ENCODE measurements around the gene ASB16. TPM values are rescaled to one million over a fixed set of nuclear protein-coding genes. Genes with fewer than 3 reads are reported as not detected.

The ASB16 gene
- total RNA-seq, 2 donors from 2014 or later: 0.53 TPM; not detected in 1

DNA sequence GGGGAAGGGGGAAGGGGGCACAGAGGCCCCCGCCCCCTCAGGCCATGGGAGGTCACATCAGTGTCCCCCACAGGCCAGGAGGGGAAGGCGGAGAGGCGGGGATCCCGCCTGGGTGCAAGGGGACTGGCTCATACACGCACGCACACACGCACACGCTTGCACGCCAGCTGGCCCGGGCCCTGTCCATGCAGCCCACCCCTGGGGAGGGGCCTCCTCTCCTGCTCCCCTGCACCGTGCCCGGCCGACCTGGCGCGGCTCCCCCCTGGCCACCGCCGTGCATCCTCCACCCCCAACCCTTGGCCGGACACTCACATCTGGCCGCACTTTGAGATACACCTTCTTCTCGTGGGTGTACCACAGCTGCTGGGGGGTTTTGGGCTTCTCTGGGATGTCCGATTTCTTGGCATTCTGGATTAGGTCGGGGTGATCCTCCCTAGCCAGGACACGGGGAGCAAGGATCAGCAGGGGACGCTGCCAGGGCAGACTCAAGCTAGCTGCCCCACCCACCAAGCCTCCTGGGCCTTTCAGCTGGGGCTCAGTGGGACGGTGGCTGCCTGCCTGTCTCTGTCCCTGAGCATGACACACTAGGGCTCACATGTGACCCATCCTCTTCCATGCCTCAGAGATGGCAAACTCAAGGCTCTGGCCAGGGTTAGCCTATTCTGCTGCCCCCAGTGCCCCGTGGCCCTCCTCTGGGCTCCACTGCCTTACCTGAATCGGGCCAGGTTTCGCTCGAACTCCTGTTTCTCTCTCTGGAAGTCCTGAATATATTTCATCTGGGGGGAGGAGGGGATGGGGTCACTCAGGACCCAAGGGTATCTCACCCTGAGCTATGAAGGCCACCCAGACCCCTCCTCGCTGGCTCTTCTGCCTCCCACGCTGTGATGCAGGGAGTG lies 42.3 kb downstream of the ASB16 start:
- Mint-ChIP-seq H3K9me3 (no peaks in the 10 kb centered on the region), H3K36me3 (ENCODE audit: low read depth) (peaks cover 74% of the 10 kb centered on the region), H3K27me3 (ENCODE audit: insufficient read depth) (no peaks in the 10 kb centered on the region), H3K4me3 (no peak overlapping the region), H3K4me1 (peaks cover 2% of the 10 kb centered on the region), H3K27ac (no peak overlapping the region)
- no peak overlapping the region for H3K27ac ChIP-seq (ENCODE audit: low read depth, low read length)
- no peak overlapping the region for H3K9ac ChIP-seq (ENCODE audit: extremely low read depth, low read length, poor library complexity, severe bottlenecking)
- TF ChIP-seq, protein P1, sequence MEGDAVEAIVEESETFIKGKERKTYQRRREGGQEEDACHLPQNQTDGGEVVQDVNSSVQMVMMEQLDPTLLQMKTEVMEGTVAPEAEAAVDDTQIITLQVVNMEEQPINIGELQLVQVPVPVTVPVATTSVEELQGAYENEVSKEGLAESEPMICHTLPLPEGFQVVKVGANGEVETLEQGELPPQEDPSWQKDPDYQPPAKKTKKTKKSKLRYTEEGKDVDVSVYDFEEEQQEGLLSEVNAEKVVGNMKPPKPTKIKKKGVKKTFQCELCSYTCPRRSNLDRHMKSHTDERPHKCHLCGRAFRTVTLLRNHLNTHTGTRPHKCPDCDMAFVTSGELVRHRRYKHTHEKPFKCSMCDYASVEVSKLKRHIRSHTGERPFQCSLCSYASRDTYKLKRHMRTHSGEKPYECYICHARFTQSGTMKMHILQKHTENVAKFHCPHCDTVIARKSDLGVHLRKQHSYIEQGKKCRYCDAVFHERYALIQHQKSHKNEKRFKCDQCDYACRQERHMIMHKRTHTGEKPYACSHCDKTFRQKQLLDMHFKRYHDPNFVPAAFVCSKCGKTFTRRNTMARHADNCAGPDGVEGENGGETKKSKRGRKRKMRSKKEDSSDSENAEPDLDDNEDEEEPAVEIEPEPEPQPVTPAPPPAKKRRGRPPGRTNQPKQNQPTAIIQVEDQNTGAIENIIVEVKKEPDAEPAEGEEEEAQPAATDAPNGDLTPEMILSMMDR (conservative IDR thresholded peaks at IDR 0.05): no peak
- peaks cover 3% of the 10 kb centered on the region for H3K4me1 ChIP-seq (ENCODE audit: control insufficient read depth, insufficient read depth, low read length)
- no peaks in the 10 kb centered on the region for H3K27me3 ChIP-seq (ENCODE audit: control insufficient read depth, insufficient read depth, low read length, poor library complexity, severe bottlenecking)
- DNase-seq: peak; percentile 47
- H3K4me3 ChIP-seq (ENCODE audit: low read length): no peak overlapping the region
- no peaks in the 10 kb centered on the region for H3K9me3 ChIP-seq (ENCODE audit: control insufficient read depth, low read length)
- WGBS, 2 experiments (ENCODE audit: insufficient coverage in 1 of 2, insufficient read length in 1 of 2): 91 to 98% methylated on average over 21 to 30 of the region's 31 CpGs
- peaks cover 78% of the 10 kb centered on the region for H3K36me3 ChIP-seq (ENCODE audit: control insufficient read depth, insufficient read depth, low read length)

DNA sequence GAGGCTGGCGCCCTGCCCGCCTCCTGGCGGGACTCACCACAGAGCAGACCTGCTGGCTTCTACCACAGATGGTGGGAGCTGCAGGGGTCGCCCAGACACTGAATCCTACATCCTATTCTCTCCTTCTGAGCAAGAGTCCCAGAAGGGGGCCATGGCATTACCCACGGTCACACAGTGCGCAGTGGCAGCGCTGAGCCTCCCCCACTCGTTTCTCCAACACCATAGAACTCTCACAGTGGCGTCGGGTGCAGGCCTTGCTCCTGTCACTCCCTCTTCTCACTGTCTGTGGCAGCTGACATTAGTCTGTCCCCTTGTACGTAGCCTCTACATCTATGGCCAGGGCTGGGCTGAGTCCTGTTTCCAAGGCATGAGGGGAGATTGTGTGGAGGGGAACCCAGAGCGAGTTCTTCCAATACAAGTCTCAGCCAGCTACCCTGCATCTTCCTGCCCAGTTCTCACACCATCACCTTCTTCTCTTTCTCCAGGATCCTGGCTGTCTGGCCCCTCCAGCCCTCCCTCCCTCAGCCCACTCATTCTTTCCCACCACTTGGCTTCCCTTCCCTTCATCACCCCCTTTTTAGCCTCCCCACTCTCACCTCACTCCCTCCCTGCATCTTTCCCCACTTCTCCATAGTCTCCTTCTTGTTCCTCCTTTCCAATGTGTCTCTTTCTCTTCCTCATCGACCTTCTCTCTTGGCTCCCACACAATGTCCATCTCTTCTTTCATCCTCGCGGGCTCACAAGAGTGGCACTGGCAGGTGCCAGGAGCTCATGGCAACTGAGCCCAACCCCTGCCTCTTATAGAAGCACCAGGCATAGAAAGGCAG lies 43.1 kb downstream of the ASB16 start:
- Mint-ChIP-seq H3K4me3 (no peak overlapping the region), H3K9me3 (no peaks in the 10 kb centered on the region), H3K27ac (peak overlapping the region; percentile 46), H3K27me3 (ENCODE audit: insufficient read depth) (no peaks in the 10 kb centered on the region), H3K36me3 (ENCODE audit: low read depth) (peaks cover 68% of the 10 kb centered on the region), H3K4me1 (peaks cover 6% of the 10 kb centered on the region)
- no peak for DNase-seq
- Histone ChIP-seq H3K4me1 (ENCODE audit: control insufficient read depth, insufficient read depth, low read length) (peaks cover 3% of the 10 kb centered on the region), H3K4me3 (ENCODE audit: low read length) (no peak overlapping the region), H3K9me3 (ENCODE audit: control insufficient read depth, low read length) (no peaks in the 10 kb centered on the region), H3K36me3 (ENCODE audit: control insufficient read depth, insufficient read depth, low read length) (peaks cover 71% of the 10 kb centered on the region), H3K9ac (ENCODE audit: extremely low read depth, low read length, poor library complexity, severe bottlenecking) (no peak overlapping the region), H3K27me3 (ENCODE audit: control insufficient read depth, insufficient read depth, low read length, poor library complexity, severe bottlenecking) (no peaks in the 10 kb centered on the region), H3K27ac (ENCODE audit: low read depth, low read length) (no peak overlapping the region)
- 95 to 97% methylated on average over 8 to 15 of the region's 15 CpGs for WGBS, 2 experiments (ENCODE audit: insufficient coverage in 1 of 2, insufficient read length in 1 of 2)
- TF ChIP-seq, protein P1 (conservative IDR thresholded peaks at IDR 0.05): no peak

DNA sequence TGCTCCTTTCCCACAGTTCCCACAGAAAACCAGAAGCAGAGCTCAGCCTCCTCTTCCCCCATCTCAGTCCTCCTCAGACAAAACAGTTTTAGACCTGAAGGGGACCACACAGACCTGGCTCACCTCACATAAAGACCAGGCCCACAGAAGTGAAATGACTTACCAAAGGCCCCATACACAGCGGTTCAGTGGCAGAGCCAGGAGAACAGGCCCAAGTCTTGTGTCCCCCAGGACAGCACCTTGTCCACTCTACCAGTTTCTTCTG lies 43.7 kb downstream of the ASB16 start:
- Mint-ChIP-seq H3K27ac (peak overlapping the region; percentile 46), H3K4me1 (peaks cover 6% of the 10 kb centered on the region), H3K4me3 (no peak overlapping the region), H3K36me3 (ENCODE audit: low read depth) (peaks cover 64% of the 10 kb centered on the region), H3K9me3 (no peaks in the 10 kb centered on the region), H3K27me3 (ENCODE audit: insufficient read depth) (no peaks in the 10 kb centered on the region)
- no peaks in the 10 kb centered on the region for H3K27me3 ChIP-seq (ENCODE audit: control insufficient read depth, insufficient read depth, low read length, poor library complexity, severe bottlenecking)
- H3K4me3 ChIP-seq (ENCODE audit: low read length): no peak overlapping the region
- H3K27ac ChIP-seq (ENCODE audit: low read depth, low read length): no peak overlapping the region
- H3K36me3 ChIP-seq (ENCODE audit: control insufficient read depth, insufficient read depth, low read length): peaks cover 65% of the 10 kb centered on the region
- H3K9ac ChIP-seq (ENCODE audit: extremely low read depth, low read length, poor library complexity, severe bottlenecking): no peak overlapping the region
- 100% methylated on average over 1 of the region's 1 CpG; no CpG with 5 or more reads in 1 of the 2 experiments for WGBS, 2 experiments (ENCODE audit: insufficient coverage in 1 of 2, insufficient read length in 1 of 2)
- no peak for DNase-seq
- peaks cover 3% of the 10 kb centered on the region for H3K4me1 ChIP-seq (ENCODE audit: control insufficient read depth, insufficient read depth, low read length)
- no peaks in the 10 kb centered on the region for H3K9me3 ChIP-seq (ENCODE audit: control insufficient read depth, low read length)
- TF ChIP-seq, protein P1 (conservative IDR thresholded peaks at IDR 0.05): no peak

Measured in endodermal cell (in vitro differentiated cells).